Natural killer cell (primary cell): ENCODE results near the gene NPDC1. TPM values are rescaled to one million over a fixed set of nuclear protein-coding genes. Genes with fewer than 3 reads are reported as not detected.

Experiments used
- ATAC-seq, 3 donors: fragments of 150-1000 bp in 2 of 3; fragments of 200-7000 bp in 1 of 3; cut with Tn5 transposase; 1 replicate in 1 of 3; 2 replicates in 2 of 3; pipeline ENCODE4 v1.10.0; 2021; ENCODE audit warnings: mild to moderate bottlenecking in 2 of 3, moderate library complexity in 2 of 3
- DNase-seq, 2 donors: peaks; one replicate each; pipeline versions ENCODE4 v3.0.0 to v3.0.0-alpha.2; 2013 to 2021; ENCODE audit warnings: mixed read lengths in 1 of 2
- H3K27ac ChIP-seq: one replicate; pipeline ENCODE4 v1.5.1; 2013; ENCODE audit warnings: mild to moderate bottlenecking, low read length
- H3K27me3 ChIP-seq: one replicate; pipeline ENCODE4 v1.6.1; 2013; ENCODE audit warnings: low read length; ENCODE audit not compliant: control insufficient read depth, insufficient read depth
- H3K36me3 ChIP-seq: one replicate; pipeline ENCODE4 v1.6.1; 2013; ENCODE audit warnings: low read length; ENCODE audit not compliant: control insufficient read depth, insufficient read depth
- H3K4me1 ChIP-seq: one replicate; pipeline ENCODE4 v1.6.1; 2013; ENCODE audit warnings: low read length; ENCODE audit not compliant: control insufficient read depth, insufficient read depth
- H3K4me3 ChIP-seq: one replicate; pipeline ENCODE4 v1.5.1; 2013; ENCODE audit warnings: low read length
- H3K9me3 ChIP-seq: one replicate; pipeline ENCODE4 v1.6.1; 2013; ENCODE audit warnings: low read length; ENCODE audit not compliant: control insufficient read depth, insufficient read depth
- H3K27ac Mint-ChIP-seq, 2 donors: one replicate each; pipeline ENCODE4 v1.8.0; 2022; ENCODE audit warnings: mild to moderate bottlenecking in 2 of 2, mixed read lengths in 2 of 2, moderate library complexity in 1 of 2
- H3K27me3 Mint-ChIP-seq, 2 donors: one replicate each; pipeline ENCODE4 v1.8.0; 2022; ENCODE audit warnings: low read depth in 2 of 2, mixed read lengths in 2 of 2
- H3K36me3 Mint-ChIP-seq: one replicate; pipeline ENCODE4 v1.8.0; 2022; ENCODE audit warnings: mixed read lengths
- H3K4me1 Mint-ChIP-seq, 2 donors: one replicate each; pipeline ENCODE4 v1.8.0; 2022; ENCODE audit warnings: mixed read lengths in 2 of 2
- H3K4me3 Mint-ChIP-seq: one replicate; pipeline ENCODE4 v1.8.0; 2022; ENCODE audit warnings: mild to moderate bottlenecking, moderate library complexity, mixed read lengths
- H3K9me3 Mint-ChIP-seq, 2 donors: one replicate each; pipeline ENCODE4 v1.8.0; 2022; ENCODE audit warnings: mixed read lengths in 2 of 2
- WGBS: methylation state at CpG from one replicate; pipeline ENCODE4 v1.1.7; 2013; ENCODE audit warnings: missing lambda C conversion rate; ENCODE audit not compliant: insufficient coverage; 5-methylcytosine and 5-hydroxymethylcytosine counted together
- intact Hi-C: fragments of 100-400 bp; cut with micrococcal nuclease; formaldehyde crosslinking; loops from one replicate; pipeline ENCODE4 v1.14.2; 2022
- total RNA-seq, 4 donors: library from RNA; stranded (reverse); fragments of 120-200 nt in 1 of 4; gene quantifications; one replicate each; pipeline versions ENCODE4 v1.2.3 to v1.2.4, GENCODE V29; 2013 to 2022
- TF ChIP-seq, protein P1 (sequence below): fragments of 200-600 bp; IDR thresholded peaks from one replicate; pipeline ENCODE4 v1.8.0; 2022; ENCODE audit warnings: antibody characterized with exemption

NPDC1 gene
- total RNA-seq, 3 donors from 2014 or later (not counting 1 experiment from before 2014, with no cell fraction given) = 0.87 to 5.6 (median 3.4) TPM

- Histone ChIP-seq H3K27me3 (no peaks in the 10 kb centered on the region), H3K4me3 (no peak overlapping the region), H3K4me1 (peaks cover 15% of the 10 kb centered on the region), H3K27ac (no peak overlapping the region), H3K9me3 (no peaks in the 10 kb centered on the region), H3K36me3 (peaks cover 50% of the 10 kb centered on the region)
- 97% methylated on average over 48 of the region's 49 CpGs for WGBS
- no peaks in the 10 kb centered on the region for H3K36me3 Mint-ChIP-seq
- no peaks in the 10 kb centered on the region for H3K27me3 Mint-ChIP-seq
- ATAC-seq (no peak), DNase-seq (no peak)
- TF ChIP-seq, protein P1, sequence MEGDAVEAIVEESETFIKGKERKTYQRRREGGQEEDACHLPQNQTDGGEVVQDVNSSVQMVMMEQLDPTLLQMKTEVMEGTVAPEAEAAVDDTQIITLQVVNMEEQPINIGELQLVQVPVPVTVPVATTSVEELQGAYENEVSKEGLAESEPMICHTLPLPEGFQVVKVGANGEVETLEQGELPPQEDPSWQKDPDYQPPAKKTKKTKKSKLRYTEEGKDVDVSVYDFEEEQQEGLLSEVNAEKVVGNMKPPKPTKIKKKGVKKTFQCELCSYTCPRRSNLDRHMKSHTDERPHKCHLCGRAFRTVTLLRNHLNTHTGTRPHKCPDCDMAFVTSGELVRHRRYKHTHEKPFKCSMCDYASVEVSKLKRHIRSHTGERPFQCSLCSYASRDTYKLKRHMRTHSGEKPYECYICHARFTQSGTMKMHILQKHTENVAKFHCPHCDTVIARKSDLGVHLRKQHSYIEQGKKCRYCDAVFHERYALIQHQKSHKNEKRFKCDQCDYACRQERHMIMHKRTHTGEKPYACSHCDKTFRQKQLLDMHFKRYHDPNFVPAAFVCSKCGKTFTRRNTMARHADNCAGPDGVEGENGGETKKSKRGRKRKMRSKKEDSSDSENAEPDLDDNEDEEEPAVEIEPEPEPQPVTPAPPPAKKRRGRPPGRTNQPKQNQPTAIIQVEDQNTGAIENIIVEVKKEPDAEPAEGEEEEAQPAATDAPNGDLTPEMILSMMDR = no peak
- H3K4me3 Mint-ChIP-seq = no peak overlapping the region
- peaks cover 7 to 13% of the 10 kb centered on the region in 2 donors for H3K4me1 Mint-ChIP-seq
- H3K9me3 Mint-ChIP-seq = no peaks in the 10 kb centered on the region
- intact Hi-C loops = no loop called here
- H3K27ac Mint-ChIP-seq = no peak overlapping the region
Observed at GRCh38 chr9:137009938-137010732, 35.8 kb downstream of the NPDC1 start.

DNA sequence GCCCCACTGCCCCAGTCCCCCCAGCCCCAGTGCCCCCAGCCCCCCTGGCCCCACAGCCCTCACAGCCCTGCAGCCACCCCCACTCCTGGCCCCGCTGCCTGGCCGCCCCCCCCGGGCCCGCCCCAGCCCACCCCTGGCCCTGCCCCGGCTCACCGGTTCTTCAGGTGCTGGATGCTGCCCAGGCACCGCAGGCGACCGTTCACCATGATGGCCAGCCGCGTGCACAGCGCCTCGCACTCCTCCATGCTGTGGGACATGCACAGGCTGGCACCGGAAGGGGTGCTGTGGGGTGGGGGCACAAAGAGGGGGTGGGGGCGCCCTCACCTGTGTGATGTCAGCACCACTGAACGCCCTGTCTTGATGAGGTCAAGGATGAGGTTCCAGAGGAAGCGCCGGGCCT, 36.8 kb downstream of the NPDC1 start:
- ATAC-seq (no peak), DNase-seq (no peak)
- Histone ChIP-seq H3K4me3 (no peak overlapping the region), H3K27ac (no peak overlapping the region), H3K9me3 (no peaks in the 10 kb centered on the region), H3K27me3 (no peaks in the 10 kb centered on the region), H3K4me1 (peaks cover 19% of the 10 kb centered on the region), H3K36me3 (peaks cover 41% of the 10 kb centered on the region)
- Mint-ChIP-seq H3K36me3 (no peaks in the 10 kb centered on the region), H3K4me3 (no peak overlapping the region), H3K4me1 (peaks cover 15 to 22% of the 10 kb centered on the region in 2 donors), H3K27me3 (no peaks in the 10 kb centered on the region), H3K9me3 (no peaks in the 10 kb centered on the region), H3K27ac (no peak overlapping the region)
- TF ChIP-seq, protein P1 = no peak
- 97% methylated on average over 18 of the region's 18 CpGs for WGBS
- intact Hi-C loops = no loop called here

GRCh38 chr9:137008312-137008711, 37.7 kb downstream of the NPDC1 start:
- Mint-ChIP-seq H3K4me3 (no peak overlapping the region), H3K4me1 (peaks cover 15 to 22% of the 10 kb centered on the region in 2 donors), H3K27me3 (no peaks in the 10 kb centered on the region), H3K9me3 (no peaks in the 10 kb centered on the region), H3K36me3 (no peaks in the 10 kb centered on the region), H3K27ac (no peak overlapping the region)
- TF ChIP-seq, protein P1 = no peak
- 86% methylated on average over 21 of the region's 22 CpGs for WGBS
- DNase-seq = no peak
- Histone ChIP-seq H3K36me3 (peaks cover 32% of the 10 kb centered on the region), H3K27me3 (no peaks in the 10 kb centered on the region), H3K4me1 (peaks cover 19% of the 10 kb centered on the region), H3K9me3 (no peaks in the 10 kb centered on the region), H3K4me3 (no peak overlapping the region), H3K27ac (no peak overlapping the region)
- no peak for ATAC-seq
- intact Hi-C loops = no loop called here
